GM10847 (cell line): Measurements from ENCODE around the gene MYO1B.

Source experiments
- POLR2A ChIP-seq: IDR thresholded peaks from 2 replicates; pipeline ENCODE4 v1.6.1; 2011; ENCODE audit not compliant: insufficient read length; ENCODE audit errors: extremely low read depth

Gene MYO1B

GRCh38 chr2:191246820-191247380 is 1.7 kb downstream of the MYO1B start:
- no peak for TF ChIP-seq POLR2A

- TF ChIP-seq POLR2A = no peak
These were observed 2.3 kb downstream of the MYO1B start for GRCh38 chr2:191247381-191248057.

GRCh38 chr2:191249156-191249813 is 4.1 kb downstream of the MYO1B start:
- TF ChIP-seq POLR2A = no peak

- TF ChIP-seq POLR2A = no peak
These were observed 5.2 kb downstream of the MYO1B start for GRCh38 chr2:191250400-191250799.

- TF ChIP-seq POLR2A = no peak
These were observed 5.8 kb downstream of the MYO1B start for GRCh38 chr2:191250986-191251385.

GRCh38 chr2:191252699-191253098 is 7.5 kb downstream of the MYO1B start:
- no peak for TF ChIP-seq POLR2A

- TF ChIP-seq POLR2A = no peak
These were observed 8.3 kb downstream of the MYO1B start for GRCh38 chr2:191253476-191253875.

- no peak for TF ChIP-seq POLR2A
These were observed 10.1 kb downstream of the MYO1B start for GRCh38 chr2:191255271-191255670.

- no peak for TF ChIP-seq POLR2A
These were observed 10.6 kb downstream of the MYO1B start for GRCh38 chr2:191255756-191256312.

- no peak for TF ChIP-seq POLR2A
These were observed 12.7 kb downstream of the MYO1B start for GRCh38 chr2:191257934-191258333.

GRCh38 chr2:191258996-191259395 is 13.8 kb downstream of the MYO1B start:
- no peak for TF ChIP-seq POLR2A

GRCh38 chr2:191262436-191262835 is 17.2 kb downstream of the MYO1B start:
- no peak for TF ChIP-seq POLR2A

GRCh38 chr2:191263050-191263449 is 17.8 kb downstream of the MYO1B start:
- no peak for TF ChIP-seq POLR2A

- TF ChIP-seq POLR2A = no peak
These were observed 19.5 kb downstream of the MYO1B start for GRCh38 chr2:191264647-191265081.

- TF ChIP-seq POLR2A = no peak
These were observed 20.3 kb downstream of the MYO1B start for GRCh38 chr2:191265311-191266170.
